Measurements from ENCODE around the gene MDK.

The MDK gene

DNA sequence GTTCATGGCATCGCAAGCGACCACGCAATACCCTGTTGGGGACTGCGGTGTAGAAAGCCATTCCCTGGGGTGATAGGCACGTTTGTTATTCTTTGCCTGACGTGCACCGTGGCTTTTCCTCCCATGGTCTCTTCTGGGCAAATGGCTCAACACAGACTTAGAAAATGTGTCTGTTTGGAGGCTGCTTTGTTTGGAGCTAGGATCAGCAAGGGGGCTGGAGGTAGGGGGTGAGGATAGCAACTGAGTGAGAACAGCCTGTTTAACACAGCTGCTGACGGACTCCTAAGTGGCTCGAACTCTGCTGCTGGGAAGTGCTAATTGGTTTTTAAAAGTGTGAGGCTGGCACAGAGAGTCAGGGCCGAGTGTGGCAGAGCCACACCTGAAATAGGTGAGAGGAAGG lies 26.2 kb downstream of the MDK start:
- DNase-seq: no peak

DNA sequence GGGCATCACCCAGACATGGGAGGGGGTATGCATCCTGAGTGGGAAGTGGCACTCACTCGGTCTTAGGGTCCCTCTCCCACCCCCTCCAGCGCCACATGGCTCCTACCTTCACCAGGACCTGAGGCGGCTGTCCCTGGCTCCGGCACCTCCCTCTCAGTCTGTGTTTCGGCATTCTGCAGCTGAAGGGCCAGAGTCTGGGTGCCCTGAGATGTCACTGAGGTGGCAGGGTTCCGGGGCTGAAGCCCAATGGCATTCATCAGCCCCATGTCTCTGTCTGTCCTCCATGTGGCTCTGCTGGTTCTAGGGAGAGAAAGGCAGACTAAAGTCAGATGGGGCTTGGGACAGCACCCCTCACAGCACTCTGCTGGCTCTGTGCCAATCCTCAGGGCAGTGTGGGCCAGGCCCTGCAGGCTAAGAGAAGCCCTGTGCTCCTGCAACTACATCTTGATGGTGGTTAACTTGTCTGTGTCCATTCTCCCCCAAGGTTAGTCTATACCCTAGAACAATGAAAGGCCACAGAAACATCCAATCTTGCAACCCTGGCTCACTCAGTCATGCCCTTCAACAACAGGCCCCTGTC lies 27.0 kb downstream of the MDK start:
- no peak for DNase-seq

DNA sequence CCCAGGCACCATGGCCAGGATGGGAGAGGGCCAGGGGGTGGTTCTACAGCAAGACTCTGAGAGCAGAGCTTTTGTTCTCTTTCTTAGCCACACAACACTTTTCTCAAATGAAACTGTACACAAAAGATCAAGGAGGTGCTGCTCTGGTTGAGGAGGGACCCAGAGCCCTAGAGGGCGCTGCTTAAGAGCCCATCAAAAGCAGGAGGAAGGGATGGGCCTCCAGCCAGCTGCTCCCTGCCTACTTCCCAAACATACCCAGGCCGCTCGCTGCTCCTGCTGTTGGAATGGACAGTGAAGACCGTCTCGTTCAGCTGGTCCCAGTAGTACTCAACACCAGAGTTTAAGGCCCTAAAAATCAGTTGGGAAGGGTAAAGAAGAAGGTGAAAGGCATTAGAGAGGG lies 28.6 kb downstream of the MDK start:
- DNase-seq: no peak

DNA sequence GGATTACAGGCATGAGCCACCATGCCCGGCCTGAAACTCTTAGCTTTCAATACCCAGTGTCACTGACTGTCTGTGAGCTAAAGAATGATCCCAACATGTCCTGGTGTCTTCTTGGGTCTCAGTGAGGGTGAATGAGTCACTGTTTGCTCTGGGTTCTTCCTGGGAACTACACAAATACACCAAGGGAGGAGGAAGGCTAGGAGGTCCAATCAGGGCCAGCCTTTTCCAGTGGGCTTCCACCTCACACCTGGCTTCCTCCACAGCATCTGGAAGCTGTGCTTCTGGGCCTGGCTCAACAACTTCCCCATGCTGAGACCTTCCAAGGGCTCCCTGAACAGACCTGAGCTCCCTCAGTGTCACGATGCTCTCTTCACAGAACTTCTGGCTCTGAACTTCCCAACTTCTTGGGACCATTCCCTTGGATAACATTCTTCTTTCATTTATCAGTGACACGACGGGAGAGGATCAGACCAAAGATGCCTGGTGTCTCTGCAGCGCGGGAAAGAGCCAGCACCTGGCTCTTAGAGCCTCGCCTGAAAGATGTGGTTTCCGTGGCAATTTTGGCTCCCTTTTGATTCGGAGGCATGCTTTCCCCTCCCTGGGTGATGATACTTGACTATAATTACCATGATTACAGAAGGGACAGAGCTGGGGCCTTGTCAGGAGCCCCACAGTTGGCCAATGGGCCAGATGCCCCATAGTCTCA lies 32.4 kb downstream of the MDK start:
- no peak for DNase-seq

DNA sequence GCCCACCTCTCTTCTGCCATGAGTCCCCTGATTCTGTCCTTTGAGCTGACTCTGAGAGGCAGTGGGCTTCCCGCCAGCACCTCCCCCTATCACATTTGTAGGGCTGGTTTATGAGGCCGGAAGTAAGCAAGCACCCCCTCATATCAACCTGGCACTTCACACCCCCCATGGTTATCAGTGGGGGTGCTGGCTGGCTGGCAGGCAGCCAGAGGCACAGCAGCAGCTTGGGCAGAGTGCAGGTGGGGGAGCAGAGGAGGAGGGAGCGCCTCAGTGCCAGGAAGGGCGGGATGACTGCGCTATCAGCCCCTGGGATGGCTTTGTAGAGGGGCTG lies 33.0 kb downstream of the MDK start:
- no peak for DNase-seq

DNA sequence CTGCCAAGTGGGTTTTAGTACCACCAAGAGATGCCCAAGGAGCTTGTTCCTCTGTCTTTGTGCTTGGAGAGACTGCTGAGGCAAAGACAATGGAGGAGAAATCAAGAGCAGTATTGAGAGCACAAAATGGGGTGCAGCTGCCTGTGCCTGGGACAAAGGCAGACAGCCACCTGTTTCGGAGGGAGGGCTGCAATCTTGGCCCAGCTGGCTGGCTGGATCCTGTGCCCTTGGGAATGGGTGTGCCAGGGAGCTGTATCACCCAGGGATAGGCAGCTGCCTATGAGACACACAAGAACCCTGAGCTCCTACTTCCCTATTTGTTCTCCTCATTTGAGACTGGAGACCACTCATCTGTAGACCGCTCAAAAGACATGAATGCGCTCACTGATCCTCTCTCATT lies 33.4 kb downstream of the MDK start:
- DNase-seq: no peak

DNA sequence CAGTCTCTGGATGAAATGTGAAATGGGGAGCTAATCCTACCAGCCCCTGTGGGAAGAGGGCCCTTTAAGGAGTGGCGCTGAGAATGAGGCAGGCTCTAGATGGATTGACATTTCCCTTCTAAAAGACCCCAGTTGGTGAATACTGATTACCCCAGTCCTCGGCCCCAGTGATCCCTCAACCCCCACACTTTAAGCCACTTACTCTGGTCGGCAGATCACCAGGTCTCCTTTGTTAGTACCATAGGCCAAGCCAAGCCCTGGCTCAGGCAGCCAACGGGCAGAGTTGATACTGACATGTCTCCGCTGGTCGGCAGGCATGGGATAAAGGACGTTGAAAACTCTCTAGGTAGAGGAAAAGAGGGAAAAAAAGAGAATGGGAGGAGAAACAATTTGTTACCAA lies 36.2 kb downstream of the MDK start:
- no peak for DNase-seq

DNA sequence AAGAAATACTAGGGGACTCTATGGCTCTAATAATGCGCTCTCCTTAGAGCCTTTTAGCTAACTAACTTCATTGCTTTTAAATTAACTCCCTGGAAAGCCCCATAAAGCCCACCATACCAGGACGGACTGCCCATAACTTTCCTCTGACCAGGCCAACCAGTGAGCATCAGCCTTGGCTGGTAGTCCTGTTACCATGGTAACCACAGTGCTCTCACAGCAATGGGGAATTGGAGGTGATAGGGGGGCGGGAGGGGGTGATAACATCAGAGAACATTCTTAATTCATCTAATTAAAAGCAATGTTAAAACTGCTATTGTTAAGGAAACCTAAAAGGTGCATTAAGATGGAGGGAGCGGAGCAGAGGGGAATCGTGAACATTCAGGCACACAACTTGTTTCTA lies 37.3 kb downstream of the MDK start:
- no peak for DNase-seq

DNA sequence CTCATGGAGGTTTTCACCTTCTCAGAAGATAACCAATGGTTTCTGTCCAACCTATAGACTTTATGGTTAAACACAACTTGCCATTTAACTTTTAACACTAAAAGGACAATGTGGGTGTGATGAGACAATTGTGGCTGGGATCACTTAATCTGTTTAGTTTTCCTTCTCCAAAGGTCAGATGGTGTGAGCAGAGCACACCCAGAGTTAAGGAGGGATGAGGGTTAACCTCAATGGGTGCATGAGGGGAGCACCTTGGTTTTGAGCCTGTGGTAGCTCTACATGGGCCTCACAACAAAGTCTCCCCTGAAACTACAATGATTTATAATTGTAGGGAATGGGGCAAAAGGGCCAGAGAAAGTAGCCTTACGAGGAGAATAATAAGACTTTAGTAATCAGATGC lies 39.0 kb downstream of the MDK start:
- DNase-seq: no peak

DNA sequence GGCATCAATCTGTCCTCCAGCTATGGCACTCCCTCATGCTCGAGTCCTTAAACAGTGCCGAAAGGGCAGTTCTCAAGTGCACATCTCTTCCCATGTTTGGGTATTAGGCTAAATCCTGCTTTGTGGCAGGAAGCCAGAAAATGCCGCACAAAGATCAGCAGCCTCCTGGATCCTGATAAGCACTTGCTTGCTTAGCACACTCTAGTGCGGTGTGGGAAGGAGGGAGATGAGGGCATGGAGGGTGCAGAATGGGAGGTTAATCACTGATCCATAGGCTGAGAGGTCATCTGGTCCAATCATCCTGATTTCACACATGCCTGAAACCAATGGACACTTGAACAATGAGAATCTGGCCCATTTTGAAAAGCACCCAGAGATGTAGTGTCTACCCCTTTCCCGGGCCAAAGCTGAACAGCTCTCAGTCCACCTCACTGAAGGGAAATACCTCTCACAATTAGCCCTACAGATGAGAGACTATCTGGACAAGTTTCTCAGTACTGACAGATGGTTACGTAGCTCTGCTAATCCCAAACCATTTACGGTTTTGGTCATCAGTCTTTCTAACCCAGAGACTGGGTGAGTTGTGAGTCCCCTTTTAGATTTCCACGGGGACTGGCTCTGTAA lies 39.9 kb downstream of the MDK start:
- DNase-seq: no peak

DNA sequence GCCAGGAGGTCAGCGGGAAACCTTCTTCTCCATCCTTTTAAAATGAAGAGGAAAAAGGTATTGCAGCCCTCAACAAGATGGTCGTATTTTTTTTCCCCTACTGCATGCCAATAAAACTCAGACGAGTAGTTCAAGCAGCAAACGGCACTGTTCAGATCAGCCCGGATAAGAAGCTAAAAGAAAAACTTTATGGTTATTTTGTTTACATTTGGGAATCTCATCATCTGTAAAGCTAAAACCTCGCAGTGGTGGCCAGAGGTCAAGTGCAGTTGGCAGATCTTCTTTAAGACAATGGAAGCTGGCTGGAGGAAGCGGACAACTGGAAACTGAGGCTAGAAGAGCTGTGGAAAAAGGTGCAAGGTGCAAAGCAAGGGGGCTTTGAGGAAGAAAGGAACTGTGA lies 41.1 kb downstream of the MDK start:
- DNase-seq: no peak

DNA sequence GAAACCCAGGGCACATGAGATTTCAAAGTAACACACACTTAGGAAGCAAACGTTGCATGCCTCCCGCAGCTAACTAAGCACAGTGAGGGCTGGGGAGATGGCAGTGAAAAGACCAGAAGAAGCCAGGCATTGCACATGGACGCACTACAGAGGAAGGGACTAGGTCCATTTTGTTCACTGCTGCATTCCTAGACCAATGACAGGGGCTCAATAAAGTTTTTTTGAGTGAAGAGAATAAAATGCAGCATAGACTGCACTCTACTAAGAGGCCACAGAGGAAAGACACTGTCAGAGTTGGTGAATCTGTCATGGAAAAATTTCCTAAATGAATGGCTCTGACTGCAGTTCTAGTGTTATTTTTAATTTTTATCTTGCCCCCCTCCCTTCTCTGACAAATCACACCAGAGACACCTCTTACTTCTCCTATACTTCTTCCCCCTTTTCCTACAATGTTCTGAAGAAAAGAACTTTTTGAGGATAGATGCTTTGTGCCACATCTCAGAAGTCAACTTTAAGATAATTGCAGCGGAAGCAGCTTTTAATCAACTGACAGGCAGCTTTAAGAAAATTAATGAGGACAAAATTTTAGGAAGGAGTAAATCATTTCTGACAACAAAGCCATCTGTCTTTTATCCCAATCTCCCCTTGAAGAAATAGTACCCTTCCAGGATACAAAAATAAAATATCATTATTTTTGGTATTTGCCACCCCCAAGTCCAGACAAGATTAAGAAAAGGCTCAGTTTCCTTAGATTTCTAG lies 44.9 kb downstream of the MDK start:
- DNase-seq: no peak

DNA sequence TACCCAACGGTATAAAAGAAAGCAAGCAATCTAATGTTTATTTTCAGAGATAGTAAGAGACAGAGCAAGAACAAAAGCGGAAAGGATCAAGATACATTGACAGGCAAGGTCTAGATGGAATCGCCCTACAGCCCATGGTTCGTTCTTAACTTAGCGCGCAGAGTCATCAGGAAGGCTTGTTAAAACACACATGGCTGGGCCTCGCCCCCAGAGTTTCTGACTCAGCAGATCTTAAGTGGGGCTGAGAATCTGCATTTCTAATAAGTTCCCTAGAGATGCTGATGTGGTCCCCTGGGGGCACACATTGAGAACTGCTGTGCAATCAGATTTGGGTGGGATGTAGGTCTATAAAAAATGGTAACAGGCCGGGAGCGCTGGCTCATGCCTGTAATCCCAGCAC lies 45.9 kb downstream of the MDK start:
- DNase-seq: no peak

DNA sequence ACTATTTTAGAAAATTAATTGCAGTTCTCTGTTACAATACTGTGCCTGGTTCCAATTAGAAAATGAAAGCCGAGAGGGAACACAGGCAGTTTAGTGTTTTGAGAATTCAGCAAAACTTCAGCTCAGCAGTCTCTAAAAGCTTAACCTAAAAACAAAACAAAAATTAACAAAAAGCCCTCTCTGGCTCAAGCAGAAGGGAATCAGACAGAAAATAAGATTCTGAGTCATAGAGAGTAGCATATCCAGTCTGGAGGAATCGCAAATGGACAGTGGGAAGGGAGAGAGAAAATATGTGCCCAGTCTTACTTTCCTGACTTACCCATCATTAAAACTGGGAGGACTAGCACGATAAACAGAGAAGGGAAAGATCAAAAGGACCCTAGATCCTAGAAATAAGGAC lies 48.2 kb downstream of the MDK start:
- DNase-seq: peak; percentile 5

DNA sequence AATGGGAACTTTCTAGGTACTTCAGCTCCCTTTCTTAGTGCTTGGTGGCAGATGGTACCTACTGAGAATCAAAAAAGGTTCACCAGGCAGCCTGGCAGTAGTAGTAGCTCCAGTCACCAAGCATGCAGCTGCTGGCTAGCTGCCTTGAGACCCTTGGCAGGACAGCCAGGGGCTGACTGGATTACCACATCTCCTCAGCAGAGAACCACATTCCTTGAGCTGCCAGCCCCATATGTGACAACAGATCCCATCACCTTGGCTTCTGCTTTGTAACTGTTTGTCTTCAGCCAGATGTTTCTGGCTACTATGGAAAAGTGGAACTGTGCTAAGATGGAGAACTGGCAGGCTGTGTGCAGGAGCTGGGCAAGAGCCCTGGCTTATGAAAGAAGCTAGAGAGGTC lies 49.7 kb downstream of the MDK start:
- DNase-seq: no peak
